ENCODE results near the gene RNF157.

DNA sequence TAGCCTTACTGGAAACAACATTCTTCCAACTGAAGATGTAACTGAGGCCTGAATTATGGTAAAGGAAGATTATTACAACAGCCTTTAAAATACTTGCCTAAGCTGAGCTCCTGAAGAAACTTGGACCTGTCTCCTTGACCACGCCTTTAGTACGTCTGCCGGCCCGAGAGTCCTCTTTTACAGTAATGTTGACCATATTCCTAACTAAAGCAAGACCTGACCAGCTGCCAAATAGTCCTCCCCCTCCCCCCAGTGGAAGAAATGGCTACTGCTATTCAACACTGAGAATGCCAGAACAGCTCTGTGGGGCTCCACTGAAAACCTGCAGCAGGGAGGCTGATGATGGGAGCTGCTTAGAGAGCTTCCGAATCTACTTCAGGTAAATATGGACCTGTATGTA is 86.7 kb downstream of the RNF157 start:
- TF ChIP-seq POLR2A (IDR thresholded peaks at IDR 0.05; ENCODE audit: low read length) (no peak), GATA1 (IDR thresholded peaks at IDR 0.05; ENCODE audit: low read depth, low read length) (no peak)
